HepG2 (cell line): ENCODE data around the gene SRCAP. TPM values are rescaled to one million over a fixed set of nuclear protein-coding genes. Genes with fewer than 3 reads are reported as not detected.

ENCODE experiments used
- ATF2 ChIP-seq: sonication (generic); formaldehyde crosslinking; IDR thresholded peaks from 2 replicates; pipeline ENCODE4 v1.4.0; 2020; ENCODE audit warnings: missing genetic modification reagents
- DBP ChIP-seq: sonication (generic); formaldehyde crosslinking; IDR thresholded peaks from 2 replicates; pipeline ENCODE4 v1.4.0; 2020; ENCODE audit warnings: missing genetic modification reagents; ENCODE audit errors: not compliant biosample characterization
- FOSL2 ChIP-seq: sonication (generic); formaldehyde crosslinking; IDR thresholded peaks from 2 replicates; pipeline ENCODE4 v1.4.0; 2020; ENCODE audit warnings: missing genetic modification reagents
- HOXA9 ChIP-seq: sonication (generic); formaldehyde crosslinking; IDR thresholded peaks from 2 replicates; pipeline ENCODE4 v1.8.1; 2022; ENCODE audit warnings: missing genetic modification reagents, mild to moderate bottlenecking, moderate library complexity, borderline replicate concordance
- MTA3 ChIP-seq: sonication (generic); formaldehyde crosslinking; IDR thresholded peaks from 2 replicates; pipeline ENCODE4 v1.4.0; 2020; ENCODE audit warnings: missing genetic modification reagents
- MXI1 ChIP-seq: IDR thresholded peaks from 3 replicates; pipeline ENCODE4 v1.6.1; 2012; ENCODE audit warnings: low read depth, low read length, inconsistent platforms, borderline replicate concordance
- NFE2 ChIP-seq: sonication (generic); formaldehyde crosslinking; IDR thresholded peaks from 2 replicates; pipeline ENCODE4 v1.4.0; 2020; ENCODE audit warnings: missing genetic modification reagents
- POGZ ChIP-seq: sonication (generic); formaldehyde crosslinking; IDR thresholded peaks from 2 replicates; pipeline ENCODE4 v1.4.0; 2020; ENCODE audit warnings: mild to moderate bottlenecking, missing genetic modification reagents
- RBM39 ChIP-seq: fragments of 200-400 bp; formaldehyde crosslinking; IDR thresholded peaks from one replicate; pipeline ENCODE4 v1.6.1; 2018; ENCODE audit warnings: antibody characterized with exemption, mild to moderate bottlenecking, low read depth, low read length; ENCODE audit not compliant: poor library complexity, severe bottlenecking
- SP4 ChIP-seq: sonication (generic); formaldehyde crosslinking; IDR thresholded peaks from 2 replicates; pipeline ENCODE4 v1.8.1; 2023; ENCODE audit warnings: mild to moderate bottlenecking, missing genetic modification reagents
- TBP ChIP-seq: sonication (generic); formaldehyde crosslinking; IDR thresholded peaks from 2 replicates; pipeline ENCODE4 v1.5.0; 2020; ENCODE audit warnings: missing genetic modification reagents
- TIGD3 ChIP-seq: sonication (generic); formaldehyde crosslinking; IDR thresholded peaks from 2 replicates; pipeline ENCODE4 v1.5.1; 2020; ENCODE audit warnings: mild to moderate bottlenecking, missing genetic modification reagents, borderline replicate concordance
- XRCC5 ChIP-seq: fragments of 200-400 bp; formaldehyde crosslinking; optimal IDR thresholded peaks from 2 replicates; pipeline ENCODE3; 2017; ENCODE audit warnings: mild to moderate bottlenecking, low read length
- ZBTB2 ChIP-seq: sonication (generic); formaldehyde crosslinking; IDR thresholded peaks from 2 replicates; pipeline ENCODE4 v1.8.0; 2022; ENCODE audit warnings: low read depth, missing genetic modification reagents
- ZBTB20 ChIP-seq: sonication (generic); formaldehyde crosslinking; IDR thresholded peaks from 2 replicates; pipeline ENCODE4 v1.8.1; 2023; ENCODE audit warnings: missing genetic modification reagents, low read depth, mild to moderate bottlenecking, borderline replicate concordance
- ZNF446 ChIP-seq: sonication (generic); formaldehyde crosslinking; IDR thresholded peaks from 2 replicates; pipeline ENCODE4 v1.5.0; 2020; ENCODE audit warnings: mild to moderate bottlenecking, missing genetic modification reagents
- ZNF513 ChIP-seq: sonication (generic); formaldehyde crosslinking; conservative IDR thresholded peaks from 2 replicates; pipeline ENCODE4 v1.5.0; 2020; ENCODE audit warnings: missing genetic modification reagents
- ZNF563 ChIP-seq: sonication (generic); formaldehyde crosslinking; IDR thresholded peaks from 2 replicates; pipeline ENCODE4 v1.8.0; 2022; ENCODE audit warnings: mild to moderate bottlenecking, moderate library complexity, missing genetic modification reagents
- ZNF605 ChIP-seq: sonication (generic); formaldehyde crosslinking; IDR thresholded peaks from 2 replicates; pipeline ENCODE4 v1.8.0; 2022; ENCODE audit warnings: mild to moderate bottlenecking, missing genetic modification reagents
- ZNF670 ChIP-seq: sonication (generic); formaldehyde crosslinking; IDR thresholded peaks from 2 replicates; pipeline ENCODE4 v1.8.0; 2022; ENCODE audit warnings: mild to moderate bottlenecking, missing genetic modification reagents, borderline replicate concordance
- ZNF782 ChIP-seq: sonication (generic); formaldehyde crosslinking; IDR thresholded peaks from 2 replicates; pipeline ENCODE4 v1.4.0; 2020; ENCODE audit warnings: missing genetic modification reagents, mild to moderate bottlenecking, borderline replicate concordance
- polyA plus RNA-seq, 8 experiments: library from polyadenylated mRNA; depleted of rRNA in 3 of 8; stranded (reverse) in 7 of 8; unstranded in 1 of 8; fragments of >200 nt; fragmentation: Illumina TruSeq in 4 of 8; extraction: Trizol in 4 of 8; gene quantifications; 2 replicates each; pipeline versions ENCODE4 v1.2.1 to v1.2.3, GENCODE V29; 2011 to 2016; ENCODE audit warnings: low read depth in 4 of 8, missing spikeins in 1 of 8, mixed read lengths in 1 of 8; ENCODE audit not compliant: insufficient read depth in 1 of 8
- total RNA-seq, 5 experiments: library from RNA; depleted of rRNA; stranded (reverse); fragments of >200 nt; fragmentation: Illumina TruSeq; extraction: Trizol; gene quantifications; 2 replicates each; pipeline ENCODE4 v1.2.3, GENCODE V29; 2016; ENCODE audit warnings: low read depth in 1 of 5

SRCAP gene
- total and polyA plus RNA-seq, 2 of the 13 experiments (the other 11 are each of a cell fraction or from before 2014, with no cell fraction given) = 4.9 to 9.0 TPM

GRCh38 chr16:30651124-30652004, 47.6 kb upstream of the SRCAP start (continued):
- TF ChIP-seq TIGD3 (CRISPR knock-in tag) = no peak
- TF ChIP-seq NFE2 (CRISPR knock-in tag) = no peak
- TF ChIP-seq ZNF513 = no peak
- 0 out of 2 replicates have a peak, but pooled peaks have one; percentile 35 for TF ChIP-seq ZBTB20 (CRISPR knock-in tag)
- no peak for TF ChIP-seq SP4 (CRISPR knock-in tag)
- TF ChIP-seq MTA3 (CRISPR knock-in tag) = no peak
- TF ChIP-seq DBP (CRISPR knock-in tag) = peak; percentile 50
- TF ChIP-seq ZBTB2 (CRISPR knock-in tag) = 0 out of 2 replicates have a peak, but pooled peaks have one; percentile 23
- no peak for TF ChIP-seq POGZ (CRISPR knock-in tag)
- TF ChIP-seq RBM39 = no peak
- TF ChIP-seq XRCC5 = no peak
- TF ChIP-seq TBP = no peak
- no peak for TF ChIP-seq ZNF782
- TF ChIP-seq FOSL2 (CRISPR knock-in tag) = no peak; the same call in 1 of the 2 replicates
- peak; percentile 68 for TF ChIP-seq ZNF605
- TF ChIP-seq MXI1 = no peak
- peak; percentile 31; the same call in 1 of the 2 replicates for TF ChIP-seq ATF2 (CRISPR knock-in tag)
- no peak for TF ChIP-seq ZNF670 (CRISPR knock-in tag)
- peak; percentile 61 for TF ChIP-seq ZNF563 (CRISPR knock-in tag)
- peak; percentile 89 for TF ChIP-seq ZNF446 (CRISPR knock-in tag)
- TF ChIP-seq HOXA9 (CRISPR knock-in tag) = no peak
